ENCODE data around the gene CHD9.

DNA sequence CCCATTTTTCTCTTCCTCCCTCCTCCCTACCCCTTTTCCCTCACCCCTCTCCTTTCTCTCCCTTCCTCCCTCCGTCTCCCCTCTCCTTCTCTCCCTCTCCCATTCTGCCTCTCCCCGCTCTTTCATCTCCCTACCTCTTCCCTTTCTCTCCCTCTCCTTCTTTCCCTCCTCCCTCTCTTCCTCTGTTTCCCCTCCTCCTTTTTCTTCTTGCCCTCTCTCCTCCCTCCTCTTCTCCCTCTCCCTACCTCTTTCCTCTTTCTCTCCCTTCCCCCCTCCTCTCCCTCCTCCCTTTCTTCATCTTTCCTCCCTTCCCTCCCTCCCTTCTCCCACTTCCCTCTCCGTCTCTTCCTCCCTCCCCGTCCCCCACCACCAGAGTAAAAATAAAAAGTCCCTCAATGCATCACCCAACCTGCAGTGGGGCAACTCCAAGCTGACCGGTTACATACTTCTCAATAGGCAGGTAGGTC is 12.5 kb upstream of the CHD9 start:
- TF ChIP-seq SRSF1 (IDR thresholded peaks at IDR 0.05; ENCODE audit: low read depth, low read length) (no peak), SIN3A (IDR thresholded peaks at IDR 0.05; ENCODE audit: borderline replicate concordance in 2 of 2, control insufficient read depth in 1 of 2, low read depth in 2 of 2, low read length in 2 of 2) (no peak), POLR2A (conservative IDR thresholded peaks at IDR 0.05) (no peak)
- TF ChIP-seq, protein P1, sequence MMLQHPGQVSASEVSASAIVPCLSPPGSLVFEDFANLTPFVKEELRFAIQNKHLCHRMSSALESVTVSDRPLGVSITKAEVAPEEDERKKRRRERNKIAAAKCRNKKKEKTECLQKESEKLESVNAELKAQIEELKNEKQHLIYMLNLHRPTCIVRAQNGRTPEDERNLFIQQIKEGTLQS (IDR thresholded peaks at IDR 0.05), result no peak
- TF ChIP-seq, protein P1 (CRISPR knock-in tag; conservative IDR thresholded peaks at IDR 0.05), result no peak
- TF ChIP-seq, protein P2, sequence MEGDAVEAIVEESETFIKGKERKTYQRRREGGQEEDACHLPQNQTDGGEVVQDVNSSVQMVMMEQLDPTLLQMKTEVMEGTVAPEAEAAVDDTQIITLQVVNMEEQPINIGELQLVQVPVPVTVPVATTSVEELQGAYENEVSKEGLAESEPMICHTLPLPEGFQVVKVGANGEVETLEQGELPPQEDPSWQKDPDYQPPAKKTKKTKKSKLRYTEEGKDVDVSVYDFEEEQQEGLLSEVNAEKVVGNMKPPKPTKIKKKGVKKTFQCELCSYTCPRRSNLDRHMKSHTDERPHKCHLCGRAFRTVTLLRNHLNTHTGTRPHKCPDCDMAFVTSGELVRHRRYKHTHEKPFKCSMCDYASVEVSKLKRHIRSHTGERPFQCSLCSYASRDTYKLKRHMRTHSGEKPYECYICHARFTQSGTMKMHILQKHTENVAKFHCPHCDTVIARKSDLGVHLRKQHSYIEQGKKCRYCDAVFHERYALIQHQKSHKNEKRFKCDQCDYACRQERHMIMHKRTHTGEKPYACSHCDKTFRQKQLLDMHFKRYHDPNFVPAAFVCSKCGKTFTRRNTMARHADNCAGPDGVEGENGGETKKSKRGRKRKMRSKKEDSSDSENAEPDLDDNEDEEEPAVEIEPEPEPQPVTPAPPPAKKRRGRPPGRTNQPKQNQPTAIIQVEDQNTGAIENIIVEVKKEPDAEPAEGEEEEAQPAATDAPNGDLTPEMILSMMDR (IDR thresholded peaks at IDR 0.05 in 2 of 3, conservative IDR thresholded peaks at IDR 0.05 in 1 of 3; ENCODE audit: insufficient read depth in 2 of 3, low read depth in 1 of 3, low read length in 3 of 3), result no peak
